B cell (primary cell): Measurements from ENCODE around the gene MGME1. TPM values are rescaled to one million over a fixed set of nuclear protein-coding genes. Genes with fewer than 3 reads are reported as not detected.

Experiments used
- ATAC-seq: fragments of 200-7000 bp; cut with Tn5 transposase; one replicate; pipeline ENCODE4 v1.10.0; 2021; ENCODE audit warnings: low read depth, mild to moderate bottlenecking, moderate number of reproducible peaks, moderate library complexity
- CTCF ChIA-PET: fragments of 350-600 bp; sonication (Branson Sonifier 250); formaldehyde crosslinking; loops from one replicate; lab custom pipeline; 2021; ENCODE audit warnings: antibody characterized with exemption, inconsistent platforms; lab: Charles Lee
- POLR2A ChIA-PET: fragments of 350-600 bp; sonication (Branson Sonifier 250); formaldehyde crosslinking; loops from one replicate; lab custom pipeline; 2021; ENCODE audit warnings: antibody characterized with exemption; lab: Charles Lee
- DNase-seq: peaks from one replicate; pipeline ENCODE4 v3.0.0; 2013
- H2AFZ ChIP-seq: 2 replicates; pipeline ENCODE4 v1.6.1; 2012; ENCODE audit warnings: mild to moderate bottlenecking, low read depth, low read length; ENCODE audit not compliant: insufficient read depth, poor library complexity, severe bottlenecking
- H3K27ac ChIP-seq, 2 donors: 1 replicate in 1 of 2; 2 replicates in 1 of 2; pipeline ENCODE4 v1.5.1; 2012 to 2013; ENCODE audit warnings: low read length in 2 of 2, mild to moderate bottlenecking in 2 of 2, moderate library complexity in 1 of 2
- H3K27me3 ChIP-seq, 4 experiments: fragments of 200-600 bp in 1 of 4; sonication (generic) in 1 of 4; replicated peaks in 1 of 4; 1 replicate in 2 of 4; 2 replicates in 2 of 4; pipeline versions ENCODE4 v1.6.1 to v1.7.0; 2013 to 2016; ENCODE audit warnings: low read length in 3 of 4, mild to moderate bottlenecking in 2 of 4, mixed read lengths in 1 of 4, moderate library complexity in 1 of 4; ENCODE audit not compliant: insufficient read depth in 4 of 4, control insufficient read depth in 3 of 4; ENCODE audit errors: control extremely low read depth in 1 of 4
- H3K36me3 ChIP-seq, 2 experiments: replicated peaks in 1 of 2; 1 replicate in 1 of 2; 2 replicates in 1 of 2; pipeline versions ENCODE4 v1.6.1 to v1.7.1; 2013; ENCODE audit warnings: low read length in 1 of 2; ENCODE audit not compliant: insufficient read depth in 2 of 2, control insufficient read depth in 1 of 2; ENCODE audit errors: control extremely low read depth in 1 of 2, extremely low read depth in 1 of 2
- H3K4me1 ChIP-seq, 2 donors: fragments of 200-600 bp in 1 of 2; sonication (generic) in 1 of 2; 1 replicate in 1 of 2; 2 replicates in 1 of 2; pipeline versions ENCODE4 v1.5.1 to v1.6.1; 2013 to 2017; ENCODE audit warnings: low read length in 2 of 2; ENCODE audit not compliant: control insufficient read depth in 2 of 2, insufficient read depth in 2 of 2
- H3K4me2 ChIP-seq: replicated peaks from 2 replicates; pipeline ENCODE3; 2012; ENCODE audit warnings: mild to moderate bottlenecking, low read depth, low read length; ENCODE audit not compliant: poor library complexity, severe bottlenecking
- H3K4me3 ChIP-seq, 5 experiments: fragments of 200-600 bp in 1 of 5; sonication (generic) in 1 of 5; 1 replicate in 3 of 5; 2 replicates in 2 of 5; pipeline versions ENCODE4 v1.5.1 to v1.7.0; 2011 to 2016; ENCODE audit warnings: low read length in 4 of 5, mild to moderate bottlenecking in 4 of 5, low read depth in 2 of 5, control low read depth in 1 of 5, moderate library complexity in 1 of 5; ENCODE audit not compliant: insufficient read depth in 1 of 5; ENCODE audit errors: control extremely low read depth in 1 of 5, extremely low read depth in 1 of 5
- H3K79me2 ChIP-seq: fragments of 200-600 bp; sonication (generic); one replicate; pipeline ENCODE4 v1.6.0; 2016; ENCODE audit warnings: low read length; ENCODE audit not compliant: control insufficient read depth, insufficient read depth
- H3K9ac ChIP-seq: fragments of 200-600 bp; sonication (generic); 2 replicates; pipeline ENCODE4 v1.6.1; 2017; ENCODE audit warnings: mild to moderate bottlenecking, low read length, moderate library complexity
- H3K9me3 ChIP-seq, 3 donors: one replicate each; pipeline versions ENCODE4 v1.6.1 to v1.7.1; 2013; ENCODE audit warnings: low read length in 2 of 3; ENCODE audit not compliant: control insufficient read depth in 2 of 3, insufficient read depth in 1 of 3; ENCODE audit errors: control extremely low read depth in 1 of 3
- H4K20me1 ChIP-seq: 2 replicates; pipeline ENCODE4 v1.6.0; 2012; ENCODE audit warnings: mild to moderate bottlenecking, low read length; ENCODE audit not compliant: insufficient read depth, control insufficient read depth, poor library complexity, severe bottlenecking
- H3K27ac Mint-ChIP-seq: one replicate; pipeline ENCODE4 v1.8.0; 2021; ENCODE audit warnings: mixed read lengths
- H3K27me3 Mint-ChIP-seq: one replicate; pipeline ENCODE4 v1.8.0; 2021; ENCODE audit warnings: mixed read lengths
- H3K4me1 Mint-ChIP-seq: one replicate; pipeline ENCODE4 v1.8.0; 2021; ENCODE audit warnings: mixed read lengths
- H3K4me3 Mint-ChIP-seq: one replicate; pipeline ENCODE4 v1.8.0; 2021; ENCODE audit warnings: mixed read lengths
- H3K9me3 Mint-ChIP-seq: one replicate; pipeline ENCODE4 v1.8.0; 2022; ENCODE audit warnings: mixed read lengths; ENCODE audit not compliant: insufficient read depth
- EZH2 ChIP-seq: IDR thresholded peaks from 2 replicates; pipeline ENCODE4 v1.6.1; 2012; ENCODE audit warnings: borderline replicate concordance, low read depth, mild to moderate bottlenecking, moderate library complexity, low read length; ENCODE audit not compliant: insufficient read depth, poor library complexity, severe bottlenecking
- WGBS: methylation state at CpG from one replicate; pipeline ENCODE4 v1.1.5; 2013; ENCODE audit warnings: missing lambda C conversion rate; ENCODE audit not compliant: insufficient coverage; 5-methylcytosine and 5-hydroxymethylcytosine counted together
- intact Hi-C: fragments of 100-400 bp; cut with micrococcal nuclease; formaldehyde crosslinking; loops from one replicate; pipeline ENCODE4 v1.10.0; 2022
- polyA plus RNA-seq: library from polyadenylated mRNA; depleted of rRNA; stranded (reverse); fragments of >200 nt; gene quantifications from 2 replicates; pipeline ENCODE4 v1.2.3, GENCODE V29; 2012
- total RNA-seq, 2 donors: library from RNA; stranded (reverse); fragments of 120-200 nt in 1 of 2; gene quantifications; 1 replicate in 1 of 2; 2 replicates in 1 of 2; pipeline versions ENCODE4 v1.2.3 to v1.2.4, GENCODE V29; 2013 to 2022
- TF ChIP-seq, protein P1 (sequence below): fragments of 200-600 bp; IDR thresholded peaks from one replicate; pipeline ENCODE4 v1.8.0; 2022; ENCODE audit warnings: antibody characterized with exemption, mild to moderate bottlenecking

The MGME1 gene
- total and polyA plus RNA-seq, 2 donors (not counting 1 experiment from before 2014, with no cell fraction given): 29.8 to 33.2 TPM

DNA sequence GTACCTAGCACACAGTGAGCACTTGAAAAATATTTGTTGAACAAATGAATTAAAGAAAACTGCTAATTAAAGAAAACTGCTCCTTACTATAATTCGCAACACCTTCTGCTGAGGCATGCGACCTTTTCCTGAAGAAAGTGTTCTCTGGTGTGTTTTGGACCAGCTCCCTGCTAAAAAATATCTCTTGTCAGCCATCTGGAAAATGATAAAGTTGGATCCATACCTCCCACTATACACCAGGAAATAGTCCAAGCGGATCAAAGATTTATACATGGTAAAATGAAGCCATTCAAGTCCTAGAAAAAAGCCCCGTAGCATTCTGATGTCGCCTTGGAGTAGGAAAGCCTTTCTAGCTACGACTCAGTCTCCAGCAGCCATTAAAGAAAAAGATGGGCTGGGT lies 45.6 kb downstream of the MGME1 start:
- no peak for TF ChIP-seq EZH2
- TF ChIP-seq, protein P1, sequence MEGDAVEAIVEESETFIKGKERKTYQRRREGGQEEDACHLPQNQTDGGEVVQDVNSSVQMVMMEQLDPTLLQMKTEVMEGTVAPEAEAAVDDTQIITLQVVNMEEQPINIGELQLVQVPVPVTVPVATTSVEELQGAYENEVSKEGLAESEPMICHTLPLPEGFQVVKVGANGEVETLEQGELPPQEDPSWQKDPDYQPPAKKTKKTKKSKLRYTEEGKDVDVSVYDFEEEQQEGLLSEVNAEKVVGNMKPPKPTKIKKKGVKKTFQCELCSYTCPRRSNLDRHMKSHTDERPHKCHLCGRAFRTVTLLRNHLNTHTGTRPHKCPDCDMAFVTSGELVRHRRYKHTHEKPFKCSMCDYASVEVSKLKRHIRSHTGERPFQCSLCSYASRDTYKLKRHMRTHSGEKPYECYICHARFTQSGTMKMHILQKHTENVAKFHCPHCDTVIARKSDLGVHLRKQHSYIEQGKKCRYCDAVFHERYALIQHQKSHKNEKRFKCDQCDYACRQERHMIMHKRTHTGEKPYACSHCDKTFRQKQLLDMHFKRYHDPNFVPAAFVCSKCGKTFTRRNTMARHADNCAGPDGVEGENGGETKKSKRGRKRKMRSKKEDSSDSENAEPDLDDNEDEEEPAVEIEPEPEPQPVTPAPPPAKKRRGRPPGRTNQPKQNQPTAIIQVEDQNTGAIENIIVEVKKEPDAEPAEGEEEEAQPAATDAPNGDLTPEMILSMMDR: no peak
- ATAC-seq (no peak), DNase-seq (no peak)
- no peaks in the 10 kb centered on the region for H3K27me3 Mint-ChIP-seq
- H3K4me1 ChIP-seq: no peaks in the 10 kb centered on the region
- H3K4me3 Mint-ChIP-seq: no peak overlapping the region
- H3K4me2 ChIP-seq: no peak overlapping the region
- no peak overlapping the region for H3K27ac ChIP-seq
- H3K4me3 ChIP-seq: no peak overlapping the region
- no peak overlapping the region for H3K27ac Mint-ChIP-seq
- H3K4me1 Mint-ChIP-seq: peaks cover 3% of the 10 kb centered on the region
- H3K79me2 ChIP-seq: no peaks in the 10 kb centered on the region
- H2AFZ ChIP-seq: no peak overlapping the region
- intact Hi-C loops: no loop called here
- no peaks in the 10 kb centered on the region for H3K27me3 ChIP-seq
- ChIA-PET CTCF (interaction anchor here (0.7 kb wide), 1 partner anchor 1583 kb away, joined by 4 read pairs; no protein-coding TSS in a partner anchor), POLR2A (no interaction called here)
- H3K36me3 ChIP-seq: no peaks in the 10 kb centered on the region
- WGBS: 91% methylated on average over 4 of the region's 6 CpGs
- H3K9me3 ChIP-seq: no peaks in the 10 kb centered on the region
- no peaks in the 10 kb centered on the region for H4K20me1 ChIP-seq
- H3K9ac ChIP-seq: no peak overlapping the region
- no peaks in the 10 kb centered on the region for H3K9me3 Mint-ChIP-seq

DNA sequence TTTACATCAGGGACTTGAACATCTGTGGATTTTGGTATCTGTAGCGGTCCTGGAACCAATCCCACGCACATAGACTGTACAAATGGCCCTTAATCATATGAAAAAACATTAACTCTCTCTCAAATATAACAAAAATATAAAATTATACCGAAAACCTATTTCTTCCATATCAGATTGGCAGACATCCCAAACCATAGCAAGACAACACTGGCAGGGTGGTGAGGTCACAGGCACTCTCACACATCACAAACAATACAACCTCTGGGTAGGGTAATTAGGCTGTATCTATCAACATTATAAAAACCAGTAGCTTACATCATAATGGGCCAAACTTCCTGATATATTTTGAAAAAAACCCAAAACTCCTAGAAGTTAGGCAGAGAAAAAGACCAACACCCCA lies 48.0 kb downstream of the MGME1 start:
- CTCF ChIA-PET: interaction anchor here (0.8 to 1.8 kb wide), 3 partner anchors 333 to 474 kb away, joined by 3 to 4 read pairs (median 4); partner anchors contain the start of gene RRBP1

More for the DNA sequence above, 48.0 kb downstream of the MGME1 start:
- Mint-ChIP-seq H3K27ac (no peak overlapping the region), H3K4me3 (no peak overlapping the region), H3K9me3 (no peaks in the 10 kb centered on the region), H3K27me3 (no peaks in the 10 kb centered on the region), H3K4me1 (peaks cover 3% of the 10 kb centered on the region)
- intact Hi-C loops: no loop called here
- H3K9me3 ChIP-seq: no peaks in the 10 kb centered on the region
- H3K79me2 ChIP-seq: no peaks in the 10 kb centered on the region
- H3K4me2 ChIP-seq: no peak overlapping the region
- 100% methylated on average over 1 of the region's 3 CpGs for WGBS
- H2AFZ ChIP-seq: no peak overlapping the region
- H3K9ac ChIP-seq: no peak overlapping the region
- no peak overlapping the region for H3K4me3 ChIP-seq
- TF ChIP-seq, protein P1: no peak
- TF ChIP-seq EZH2: no peak
- no peak overlapping the region for H3K27ac ChIP-seq
- no peaks in the 10 kb centered on the region for H4K20me1 ChIP-seq
- no peaks in the 10 kb centered on the region for H3K36me3 ChIP-seq
- ATAC-seq (no peak), DNase-seq (no peak)
- H3K27me3 ChIP-seq: no peaks in the 10 kb centered on the region
- POLR2A ChIA-PET: no interaction called here
- H3K4me1 ChIP-seq: no peaks in the 10 kb centered on the region
